Retinal pigment epithelial cell (primary cell): Measurements from ENCODE around the gene LACC1.

Experiments
- DNase-seq: peaks from one replicate; pipeline ENCODE4 v3.0.0-alpha.2; 2010; ENCODE audit warnings: low read depth
- H3K4me3 ChIP-seq: 2 replicates; pipeline ENCODE4 v1.5.1; 2011; ENCODE audit warnings: mild to moderate bottlenecking, low read length, control low read depth, moderate library complexity
- CTCF ChIP-seq: conservative IDR thresholded peaks from 2 replicates; pipeline ENCODE4 v1.5.1; 2011; ENCODE audit warnings: low read depth, low read length, control low read depth, inconsistent platforms

Gene LACC1

GRCh38 chr13:43876366-43876765 lies 3.3 kb upstream of the LACC1 start:
- no peak overlapping the region for H3K4me3 ChIP-seq
- no peak for DNase-seq
- no peak for TF ChIP-seq CTCF

- DNase-seq: no peak
- no peak overlapping the region for H3K4me3 ChIP-seq
- TF ChIP-seq CTCF: no peak
Measured at GRCh38 chr13:43877326-43877725, 2.4 kb upstream of the LACC1 start.

- no peak for DNase-seq
- H3K4me3 ChIP-seq: no peak overlapping the region
- TF ChIP-seq CTCF: no peak
Measured at GRCh38 chr13:43877766-43878165, 1.9 kb upstream of the LACC1 start.

- no peak for TF ChIP-seq CTCF
- H3K4me3 ChIP-seq: peak within 1 kb of the TSS; percentile 71
- DNase-seq: peak; percentile 34
Measured at GRCh38 chr13:43878892-43879754, 581 bp upstream of the LACC1 start, which contains the start of gene CCDC122. CCDC122 (minus strand) TSS chr13:43879740; CDS start chr13:43869376, 10,364 bp downstream.

GRCh38 chr13:43880214-43880855 lies 631 bp downstream of the LACC1 start:
- H3K4me3 ChIP-seq: peak overlapping the region; percentile 71
- TF ChIP-seq CTCF: no peak
- DNase-seq: no peak

GRCh38 chr13:43880926-43881325 lies 1.2 kb downstream of the LACC1 start:
- no peak overlapping the region for H3K4me3 ChIP-seq
- no peak for TF ChIP-seq CTCF
- DNase-seq: no peak
